NCI-H345 treated with DMSO at 0.1 percent for 48 hours (cell line): ENCODE measurements around the gene TMEM184C.

Experiments
- DNase-seq: peaks from one replicate; lab custom pipeline; 2025; ENCODE audit not compliant: unreplicated experiment; lab: John Stamatoyannopoulos, UW

TMEM184C gene

DNA sequence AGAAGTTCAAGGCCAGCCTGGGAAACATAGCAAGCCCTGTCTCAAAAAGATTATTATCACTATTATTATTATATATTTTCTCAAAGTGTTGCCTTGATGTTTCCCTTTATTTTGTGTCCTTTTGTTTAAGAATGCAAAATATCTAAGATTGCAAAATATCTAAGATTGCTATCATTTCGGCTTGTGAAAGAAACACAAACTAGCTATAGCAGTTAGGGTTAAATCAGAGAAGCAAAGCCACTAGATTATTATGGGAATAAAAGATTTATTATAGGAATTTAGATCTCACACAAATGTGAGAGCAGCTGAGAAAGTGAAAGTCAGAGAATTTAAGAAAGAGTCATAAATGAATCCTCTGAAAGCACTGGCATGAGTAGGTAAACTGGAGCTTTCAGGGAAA is 18.0 kb upstream of the TMEM184C start:
- DNase-seq = no peak

GRCh38 chr4:147599769-147600168 is 17.4 kb upstream of the TMEM184C start:
- DNase-seq = no peak

- no peak for DNase-seq
Observed at GRCh38 chr4:147605499-147605898, 11.7 kb upstream of the TMEM184C start.

DNA sequence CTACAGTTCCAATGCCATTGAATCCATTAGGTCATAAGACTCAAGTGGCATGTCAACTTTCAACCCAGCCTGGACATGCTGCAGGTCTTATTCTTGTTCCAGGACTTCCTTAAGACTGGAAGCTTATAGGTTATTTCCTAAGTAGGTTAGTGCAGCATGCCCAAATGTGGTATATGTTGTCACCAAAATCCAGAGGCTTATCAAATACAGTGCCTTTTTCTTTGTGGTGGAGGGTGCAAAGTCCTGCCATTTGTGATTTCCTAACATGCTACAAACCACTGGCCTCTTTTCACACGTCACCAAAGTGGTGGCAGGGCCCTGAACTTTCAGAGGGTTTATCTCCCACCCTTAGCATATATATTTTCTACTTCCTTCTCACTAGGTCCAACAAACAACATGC is 9.7 kb upstream of the TMEM184C start:
- no peak for DNase-seq

GRCh38 chr4:147610686-147611085 is 6.5 kb upstream of the TMEM184C start:
- DNase-seq = no peak

- DNase-seq = no peak
Observed at GRCh38 chr4:147616849-147617172, 386 bp upstream of the TMEM184C start.

DNA sequence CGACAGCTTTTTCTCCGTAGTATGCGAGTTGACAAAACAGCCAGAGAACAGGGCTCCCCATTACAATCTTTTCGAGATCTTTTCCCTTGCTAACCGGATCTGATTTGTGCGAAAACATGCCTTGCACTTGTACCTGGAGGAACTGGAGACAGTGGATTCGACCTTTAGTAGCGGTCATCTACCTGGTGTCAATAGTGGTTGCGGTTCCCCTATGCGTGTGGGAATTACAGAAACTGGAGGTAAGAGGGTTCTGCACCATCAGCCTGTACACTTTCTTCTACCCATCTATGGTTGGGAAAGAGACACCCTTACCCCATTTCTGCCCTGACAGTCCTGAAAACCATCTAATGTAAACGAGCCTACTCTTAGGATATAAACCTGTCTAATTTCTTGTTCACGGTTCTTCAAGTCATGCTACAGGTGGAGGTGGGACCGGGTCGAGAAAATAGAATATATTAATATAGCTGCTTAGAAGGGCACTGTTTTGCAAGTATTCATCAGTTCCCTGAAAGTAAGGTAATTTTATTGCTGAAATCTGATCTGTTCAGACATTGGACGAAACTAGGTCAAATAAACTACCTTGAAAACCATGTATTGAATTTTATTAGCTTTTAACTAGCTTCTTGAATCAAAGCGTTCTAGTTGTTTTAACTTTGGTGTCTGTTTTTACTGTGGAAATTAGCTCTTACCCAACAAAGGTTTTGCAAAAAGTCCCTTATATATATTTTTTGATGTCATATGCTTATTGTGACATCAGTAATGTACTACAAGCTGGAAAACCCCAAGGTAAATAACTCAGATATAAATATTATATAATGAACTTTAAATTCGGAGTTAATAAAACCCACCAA is 869 bp downstream of the TMEM184C start:
- no peak for DNase-seq

DNA sequence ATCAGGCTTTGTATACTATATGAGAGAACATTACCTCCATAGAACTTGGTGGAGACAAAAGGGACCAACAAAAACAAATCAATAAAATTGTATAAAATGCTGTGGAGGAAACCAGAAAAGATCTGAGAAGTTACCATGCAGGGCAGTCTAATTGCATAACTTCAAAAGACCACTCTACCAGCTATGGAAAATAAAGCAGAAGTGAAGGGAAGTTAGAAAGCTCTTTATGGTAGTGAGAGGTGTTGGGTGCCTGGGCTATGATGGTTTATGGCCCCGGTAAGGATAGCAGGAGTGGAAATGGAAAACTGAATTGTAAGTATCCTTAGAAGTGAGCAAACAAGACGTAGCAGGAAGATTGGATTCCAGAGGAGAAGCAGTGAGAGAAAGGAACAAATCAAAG is 3.1 kb downstream of the TMEM184C start:
- no peak for DNase-seq

DNA sequence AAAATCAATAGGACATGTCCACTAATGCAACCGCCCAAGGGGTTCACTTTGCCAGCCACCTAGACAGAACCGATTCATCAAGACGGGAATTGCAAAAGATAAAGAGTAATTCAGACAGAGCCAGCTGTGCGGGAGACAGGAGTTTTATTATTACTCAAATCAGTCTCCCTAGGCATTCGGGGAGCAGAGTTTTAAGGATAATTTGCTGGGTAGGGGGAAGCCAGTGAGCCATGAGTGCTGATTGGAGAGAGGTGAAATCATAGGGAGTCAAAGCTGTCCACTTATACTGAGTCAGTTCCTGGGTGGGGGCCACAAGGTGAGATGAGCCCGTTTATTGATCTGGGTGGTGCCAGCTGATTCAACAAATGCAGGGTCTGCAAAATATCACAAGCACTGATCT is 8.5 kb downstream of the TMEM184C start:
- DNase-seq = no peak

GRCh38 chr4:147626903-147627302 is 9.7 kb downstream of the TMEM184C start:
- DNase-seq = no peak

DNA sequence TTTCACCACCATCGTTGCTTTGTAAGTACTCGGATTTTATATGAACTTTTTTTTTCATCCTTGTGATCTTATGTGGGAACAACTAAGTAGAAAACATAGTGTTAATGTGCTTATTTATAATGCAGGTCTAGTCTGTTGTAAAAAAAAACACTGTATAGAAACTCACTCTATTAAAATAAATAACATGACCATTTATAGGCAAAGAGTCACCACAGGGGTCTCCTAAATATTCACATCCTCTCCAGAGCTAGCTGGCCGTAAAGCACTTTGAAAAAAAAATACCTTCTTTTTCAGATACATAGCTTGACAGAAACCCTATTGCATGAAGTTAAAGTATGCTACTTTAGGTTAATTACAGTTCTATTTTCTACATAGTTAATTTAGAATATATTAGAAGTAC is 11.2 kb downstream of the TMEM184C start:
- no peak for DNase-seq

GRCh38 chr4:147629783-147630730 is 12.9 kb downstream of the TMEM184C start:
- DNase-seq = no peak

GRCh38 chr4:147633113-147633512 is 15.9 kb downstream of the TMEM184C start:
- no peak for DNase-seq

- DNase-seq = no peak
Observed at GRCh38 chr4:147633643-147634042, 16.4 kb downstream of the TMEM184C start.

DNA sequence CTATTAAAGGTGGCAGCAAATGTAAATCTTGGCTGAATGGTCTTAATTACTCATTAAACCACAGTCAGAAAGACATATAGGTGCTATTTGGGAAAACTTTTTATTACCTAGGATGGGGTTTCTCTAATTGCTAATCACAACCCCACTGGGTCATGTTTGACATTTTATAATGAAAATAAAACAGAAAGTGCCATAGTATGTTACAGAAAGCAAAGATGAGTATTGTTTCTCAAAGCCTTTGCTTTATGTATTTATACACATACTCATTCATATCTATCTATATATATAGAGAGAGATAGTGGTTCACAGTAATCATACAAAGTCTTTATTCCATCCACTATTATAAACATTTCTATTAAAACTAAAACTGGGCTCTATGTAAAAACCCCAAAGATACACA is 18.2 kb downstream of the TMEM184C start:
- no peak for DNase-seq

DNA sequence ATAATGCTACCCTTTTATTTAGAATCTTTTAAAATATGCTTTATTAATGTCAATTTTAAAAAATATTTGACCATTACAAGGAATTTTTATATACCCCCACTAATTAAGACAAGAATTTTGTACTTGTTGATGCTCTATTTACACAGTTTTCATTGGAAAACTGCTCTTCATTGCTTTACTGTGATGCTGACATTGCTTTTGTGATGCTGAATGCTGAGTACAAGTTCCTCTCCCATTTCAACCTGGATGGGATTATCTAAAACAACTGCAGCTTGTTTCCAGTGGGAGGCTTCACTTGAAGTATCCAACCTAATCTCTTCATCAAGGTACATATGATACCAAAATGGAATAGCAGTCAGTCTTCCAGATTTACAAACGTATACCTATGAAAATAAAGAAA is 21.2 kb downstream of the TMEM184C start:
- DNase-seq = no peak

DNA sequence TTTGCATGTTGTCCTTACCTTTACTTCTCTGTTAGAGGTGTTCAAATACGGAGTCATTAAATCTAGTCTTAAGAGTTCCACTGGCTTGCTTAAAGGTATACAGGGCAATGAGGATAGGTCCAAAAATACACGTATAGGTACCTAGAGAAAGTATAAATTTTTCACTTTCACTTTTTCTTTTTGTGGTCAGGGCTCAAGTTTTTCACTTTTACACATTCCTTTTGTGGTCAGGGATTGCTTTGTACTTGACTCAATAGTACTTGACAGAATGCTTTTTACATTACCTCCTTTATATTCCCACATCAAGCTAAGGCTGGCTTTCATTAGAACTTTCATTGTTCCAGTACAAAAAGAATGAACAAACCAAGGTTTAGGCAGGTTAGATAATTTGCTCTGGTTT is 21.7 kb downstream of the TMEM184C start:
- DNase-seq = no peak

GRCh38 chr4:147639388-147639787 is 22.2 kb downstream of the TMEM184C start:
- no peak for DNase-seq

DNA sequence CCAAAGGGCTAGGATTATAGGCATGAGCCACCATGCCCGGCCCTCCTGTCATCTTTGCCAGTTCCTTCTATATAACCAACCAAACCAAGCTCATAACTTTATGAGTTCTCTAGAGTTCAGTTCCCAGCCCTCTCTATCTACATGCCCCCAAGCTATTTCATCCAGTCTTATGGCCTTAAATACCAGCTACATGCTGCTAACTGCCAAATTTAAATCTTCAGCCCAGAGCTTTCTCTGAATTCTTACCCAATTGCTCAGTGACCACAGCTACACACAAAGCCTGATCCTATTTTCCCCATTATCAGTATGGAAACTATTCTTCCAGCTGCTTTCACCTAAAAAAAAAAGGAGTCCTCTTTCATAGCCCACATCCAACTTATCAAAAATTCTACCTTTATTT is 23.1 kb downstream of the TMEM184C start:
- no peak for DNase-seq

GRCh38 chr4:147643616-147644015 is 26.4 kb downstream of the TMEM184C start:
- no peak for DNase-seq

DNA sequence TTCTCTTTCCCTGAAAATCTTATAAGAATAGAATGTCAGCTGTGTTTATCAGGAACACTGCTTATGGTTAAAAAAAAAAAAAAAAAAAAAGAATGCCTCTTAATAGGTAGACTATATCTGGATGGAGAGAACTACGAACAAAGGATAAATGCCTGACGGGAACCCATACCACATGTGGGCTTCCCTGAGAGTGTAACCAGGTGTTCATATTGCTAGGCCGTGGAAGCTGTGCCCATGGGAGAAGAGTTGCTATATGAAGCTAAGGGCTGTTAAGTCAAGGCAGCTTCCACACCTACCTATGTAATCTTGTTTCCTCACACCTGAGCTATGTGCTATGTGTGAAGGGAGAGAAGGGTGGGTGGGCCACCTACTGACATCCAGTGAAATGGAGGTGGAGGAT is 27.3 kb downstream of the TMEM184C start:
- DNase-seq = no peak

GRCh38 chr4:147645099-147645498 is 27.9 kb downstream of the TMEM184C start:
- DNase-seq = no peak
